GM18502 (cell line): ENCODE data around the gene ATP5F1E.
A peak's percentile ranks its signal among the peaks of the same experiment; 100 is the strongest.
"Not testable (repeated sequence)": the region's sequence is repeated elsewhere in the genome, so short reads cannot be mapped to it uniquely, and the experiment has no call there.

Source experiments
- ATAC-seq: cut with Tn5 transposase; IDR thresholded peaks from one replicate; pipeline ENCODE4 v1.9.1; 2021; ENCODE audit warnings: mild to moderate bottlenecking; ENCODE audit not compliant: unreplicated experiment, poor library complexity

The ATP5F1E gene

GRCh38 chr20:59044295-59044694 is 12.2 kb upstream of the ATP5F1E start:
- ATAC-seq, result no peak

DNA sequence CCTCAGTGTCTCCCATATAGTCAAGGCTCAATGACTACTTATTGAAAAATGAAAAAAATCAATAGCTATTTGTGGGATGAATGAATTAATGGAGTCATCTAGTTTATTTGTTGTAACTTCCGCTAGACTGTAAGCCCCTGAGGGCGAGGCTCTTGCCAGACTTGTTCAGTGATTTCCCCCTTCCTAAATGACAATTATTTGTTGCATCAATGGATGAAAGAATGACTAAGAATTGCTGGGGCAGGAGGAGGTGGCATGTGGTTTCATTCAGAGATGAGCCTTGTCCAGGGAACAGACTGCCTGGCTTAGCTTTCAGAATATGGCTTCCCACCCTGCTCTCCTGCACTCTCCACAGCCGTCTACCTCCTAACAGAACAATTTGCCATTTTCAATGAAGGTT is 11.6 kb upstream of the ATP5F1E start:
- ATAC-seq, result no peak

DNA sequence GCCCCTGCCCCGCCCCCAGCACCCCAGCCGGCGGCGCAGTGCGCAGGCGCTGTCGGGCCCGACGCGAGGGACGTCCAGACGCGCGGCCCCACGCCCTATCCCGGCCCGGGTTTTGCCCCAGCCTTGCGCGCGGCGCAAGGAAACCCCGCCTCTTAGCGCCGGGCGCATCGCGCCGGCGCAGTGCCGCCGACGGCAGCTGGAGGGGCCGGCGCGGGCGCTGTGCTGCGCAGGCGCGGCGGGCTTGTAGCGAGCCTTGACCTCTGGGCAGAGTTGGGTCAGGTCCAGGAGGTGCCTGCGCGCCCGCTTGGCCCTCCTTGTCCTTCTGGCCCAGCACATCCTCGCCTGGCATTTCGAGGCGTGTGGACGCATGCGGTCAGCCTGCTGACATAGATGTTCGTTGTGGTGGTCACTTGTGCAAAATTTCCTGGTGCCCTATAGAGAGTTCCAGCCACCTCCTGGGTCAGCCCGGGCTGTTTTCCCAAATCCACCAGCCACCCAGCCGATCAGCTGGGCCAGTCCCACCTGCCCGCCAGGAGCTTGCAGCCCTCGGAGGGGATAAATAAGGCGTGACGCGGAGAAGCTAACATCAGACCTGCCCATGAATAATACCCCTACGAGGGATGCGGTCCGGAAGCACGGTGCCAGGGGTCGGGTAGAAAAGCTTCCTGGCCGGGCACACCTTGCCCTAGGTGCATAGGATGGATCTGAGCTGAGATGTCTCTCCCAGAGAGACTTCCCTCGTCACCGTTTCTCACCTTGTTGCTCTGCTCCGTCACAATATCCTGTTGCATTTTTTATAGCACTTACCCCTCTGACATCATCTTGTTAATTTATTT is 10.9 kb upstream of the ATP5F1E start:
- peak; percentile 91 for ATAC-seq

DNA sequence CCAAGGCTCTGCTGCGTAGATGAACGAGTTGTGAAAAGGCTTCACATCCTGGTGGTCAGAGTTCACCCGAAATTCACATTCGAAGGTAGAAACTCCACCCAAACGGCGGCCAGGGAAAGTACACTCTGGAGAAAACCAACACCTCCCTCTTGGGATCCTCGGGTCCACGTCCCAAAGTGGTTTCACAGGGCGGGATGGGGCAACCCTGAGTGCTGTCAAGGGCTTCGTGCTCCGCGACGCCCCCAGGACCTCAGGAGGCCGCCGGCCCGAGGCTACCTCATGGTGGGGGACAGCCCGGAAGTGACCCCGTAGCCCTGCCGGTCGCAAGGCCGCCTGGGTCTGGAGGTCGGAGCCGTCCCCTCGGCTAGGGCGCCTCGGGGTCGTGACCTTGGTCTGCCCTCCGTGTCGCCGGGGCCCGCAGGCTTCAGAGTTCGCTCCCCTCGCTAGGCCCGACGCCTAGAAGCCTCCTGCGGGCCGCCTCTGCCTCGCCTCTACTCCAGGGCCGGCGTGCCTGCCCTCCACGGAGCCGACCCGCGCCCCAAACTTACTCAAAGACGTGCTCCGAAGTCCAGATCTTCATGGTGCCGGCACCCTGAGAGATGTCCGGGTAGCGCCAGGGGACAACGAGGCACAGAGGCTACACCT is 10.1 kb upstream of the ATP5F1E start, which contains the start of gene PRELID3B:
Gene PRELID3B, minus strand, starts transcription at position 636 of the 645 bp plus-strand sequence. Its CDS starts 56 bp downstream, at position 580.
- peak; percentile 32 for ATAC-seq

GRCh38 chr20:59041487-59041886 is 9.4 kb upstream of the ATP5F1E start:
- not testable (repeated sequence) for ATAC-seq

GRCh38 chr20:59040667-59041066 is 8.5 kb upstream of the ATP5F1E start:
- ATAC-seq, result no peak

GRCh38 chr20:59039233-59039632 is 7.1 kb upstream of the ATP5F1E start:
- no peak for ATAC-seq

DNA sequence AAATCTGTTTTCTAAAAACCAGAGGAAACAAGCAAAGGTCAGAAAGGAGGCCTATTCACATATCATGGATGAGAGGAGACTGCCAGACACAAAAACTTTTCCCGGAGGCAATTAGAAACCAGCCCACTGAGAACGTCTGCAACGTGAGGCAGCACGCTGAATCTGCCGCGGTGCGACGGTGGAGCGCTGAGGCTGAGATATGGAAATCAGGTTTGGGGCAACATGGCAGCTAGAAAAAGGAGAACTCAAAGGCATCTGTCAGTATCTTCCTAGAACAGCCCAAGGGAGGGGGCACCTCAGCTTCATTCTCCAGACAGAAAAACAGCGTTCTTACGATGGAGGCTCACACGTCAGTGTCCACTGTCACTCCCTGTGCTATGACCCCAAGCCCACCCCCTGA is 5.3 kb upstream of the ATP5F1E start:
- ATAC-seq, result no peak

DNA sequence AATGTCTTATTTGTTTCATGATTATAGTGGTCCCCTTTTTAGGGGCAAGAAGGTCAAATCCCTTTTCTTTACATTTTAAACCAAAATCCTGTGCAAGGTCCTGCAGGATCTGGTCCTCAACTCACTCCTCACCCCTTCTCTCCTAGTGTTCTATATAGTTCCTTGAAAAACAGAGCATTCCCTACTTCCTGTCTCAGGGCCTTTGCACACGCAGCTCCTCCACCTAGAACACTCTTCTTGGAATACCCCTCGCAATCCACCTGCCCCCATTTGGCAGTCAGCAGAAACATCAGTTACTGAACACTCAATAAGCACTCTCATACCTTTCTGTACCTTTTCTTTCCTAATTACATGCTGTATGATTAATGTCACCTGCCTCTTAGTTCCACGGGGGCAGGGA is 3.2 kb upstream of the ATP5F1E start:
- ATAC-seq, result no peak

- ATAC-seq, result no peak
Observed at GRCh38 chr20:59033616-59034165, 1.6 kb upstream of the ATP5F1E start.

DNA sequence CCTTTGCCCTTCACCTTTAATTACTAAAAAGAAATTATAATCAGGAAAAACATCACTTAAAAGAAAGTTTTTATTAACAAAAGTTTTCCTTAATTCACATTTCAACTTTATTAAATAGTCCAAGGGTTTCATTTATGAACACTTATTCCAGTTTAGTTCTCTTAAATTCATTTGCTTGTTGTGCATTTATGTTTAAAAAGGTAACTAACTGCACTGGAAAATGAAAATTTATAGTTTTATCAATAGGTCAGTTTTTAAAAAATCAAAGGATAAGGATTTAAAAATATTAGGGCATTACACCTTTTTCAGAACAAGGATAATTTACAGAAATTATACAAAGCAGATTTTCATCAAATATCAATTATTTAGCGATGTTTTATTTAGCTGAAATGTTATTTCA is 958 bp upstream of the ATP5F1E start:
- no peak for ATAC-seq

DNA sequence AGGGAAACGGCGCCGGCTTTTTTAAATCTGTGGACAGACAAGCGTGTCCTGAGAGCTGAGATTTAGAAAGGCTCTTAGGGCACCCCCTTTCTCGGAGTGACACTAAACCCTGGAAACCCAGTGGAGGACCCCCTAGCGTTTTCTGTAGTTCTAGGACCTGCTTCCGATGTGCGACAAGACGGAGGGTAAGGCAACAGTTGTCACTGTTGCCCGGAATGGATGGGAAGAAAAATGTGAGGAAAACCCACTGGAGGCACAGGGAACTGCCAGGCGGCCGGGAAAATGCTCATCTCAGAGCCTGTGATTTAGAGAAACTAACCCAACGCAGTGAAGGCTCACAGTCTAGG is 551 bp upstream of the ATP5F1E start:
- ATAC-seq, result no peak

GRCh38 chr20:59031564-59032022 is 542 bp downstream of the ATP5F1E start:
- no peak for ATAC-seq

DNA sequence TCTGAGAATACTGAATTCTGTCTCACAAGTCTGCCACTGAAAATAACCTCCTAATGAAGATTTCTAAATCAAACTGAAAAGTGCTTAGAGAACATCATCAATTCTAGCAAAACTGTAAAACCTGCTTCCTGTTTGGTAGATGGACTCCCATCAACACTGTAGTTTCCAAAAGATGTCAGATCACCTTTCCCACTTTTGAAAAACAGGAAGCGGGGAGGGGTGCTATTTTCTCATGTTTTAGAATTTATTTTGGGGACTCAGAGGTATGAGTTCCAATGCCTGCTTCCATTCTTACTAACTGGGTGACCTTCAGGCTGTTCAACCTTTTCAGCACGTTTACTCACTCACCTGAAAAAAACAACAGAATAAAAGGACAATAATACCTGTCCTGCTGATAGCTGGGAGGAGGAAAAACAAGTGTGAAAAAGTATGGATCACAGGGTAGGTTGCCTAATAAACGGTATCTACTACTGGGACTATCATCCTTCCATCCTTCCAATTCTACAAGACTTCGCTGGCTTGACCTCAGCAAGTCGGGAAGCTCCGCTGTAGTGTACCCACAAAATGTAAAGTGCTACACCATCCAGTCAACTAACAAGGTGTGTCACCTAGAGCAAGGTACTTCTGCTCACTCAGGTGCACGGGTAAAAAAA is 1.1 kb downstream of the ATP5F1E start:
- no peak for ATAC-seq

DNA sequence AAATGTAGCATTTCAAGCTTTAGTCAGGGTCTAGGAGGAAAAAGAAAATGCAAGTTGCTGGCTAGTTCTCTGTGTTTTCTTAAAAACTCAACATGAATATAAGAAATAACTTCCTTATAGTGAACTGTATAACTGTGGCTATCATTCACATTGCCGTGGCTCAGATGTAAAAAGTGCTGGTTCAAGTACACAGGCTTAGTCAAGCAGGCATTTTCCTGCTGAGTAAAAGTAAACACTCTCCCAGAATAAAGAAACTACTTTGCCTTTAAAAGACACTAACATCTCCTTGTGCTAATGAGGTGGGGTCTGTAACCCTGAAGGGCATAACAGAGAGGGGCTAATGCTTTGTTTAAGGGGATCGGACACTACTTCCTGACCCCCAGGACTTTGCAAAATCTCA is 3.3 kb downstream of the ATP5F1E start:
- no peak for ATAC-seq

DNA sequence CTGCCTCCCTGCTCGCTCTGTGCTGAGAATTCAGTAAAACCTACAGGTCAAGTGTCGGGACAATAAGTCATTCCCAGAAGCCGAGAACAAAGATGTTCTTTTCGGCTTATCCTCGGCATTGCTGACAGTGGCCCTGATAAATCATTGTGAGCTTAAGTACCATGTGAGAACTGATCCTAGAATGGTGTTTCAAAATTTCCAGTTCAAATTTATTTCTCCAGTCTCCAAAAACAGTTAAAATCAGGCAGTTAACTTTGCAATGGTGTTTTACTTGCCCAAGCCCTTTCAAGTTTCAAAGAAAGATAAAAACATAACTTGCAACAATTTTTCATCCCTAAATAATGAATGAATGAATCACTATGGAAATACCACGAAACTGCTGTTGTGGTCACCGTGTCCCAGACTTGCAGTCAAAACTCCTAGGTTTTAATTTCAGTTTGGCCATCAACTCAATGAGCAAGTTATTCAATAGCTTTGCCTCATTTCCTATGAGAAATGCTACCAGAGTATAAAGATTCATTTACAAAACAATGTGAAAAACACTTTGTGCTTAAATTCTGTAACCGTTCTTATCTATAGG is 4.3 kb downstream of the ATP5F1E start:
- no peak for ATAC-seq

DNA sequence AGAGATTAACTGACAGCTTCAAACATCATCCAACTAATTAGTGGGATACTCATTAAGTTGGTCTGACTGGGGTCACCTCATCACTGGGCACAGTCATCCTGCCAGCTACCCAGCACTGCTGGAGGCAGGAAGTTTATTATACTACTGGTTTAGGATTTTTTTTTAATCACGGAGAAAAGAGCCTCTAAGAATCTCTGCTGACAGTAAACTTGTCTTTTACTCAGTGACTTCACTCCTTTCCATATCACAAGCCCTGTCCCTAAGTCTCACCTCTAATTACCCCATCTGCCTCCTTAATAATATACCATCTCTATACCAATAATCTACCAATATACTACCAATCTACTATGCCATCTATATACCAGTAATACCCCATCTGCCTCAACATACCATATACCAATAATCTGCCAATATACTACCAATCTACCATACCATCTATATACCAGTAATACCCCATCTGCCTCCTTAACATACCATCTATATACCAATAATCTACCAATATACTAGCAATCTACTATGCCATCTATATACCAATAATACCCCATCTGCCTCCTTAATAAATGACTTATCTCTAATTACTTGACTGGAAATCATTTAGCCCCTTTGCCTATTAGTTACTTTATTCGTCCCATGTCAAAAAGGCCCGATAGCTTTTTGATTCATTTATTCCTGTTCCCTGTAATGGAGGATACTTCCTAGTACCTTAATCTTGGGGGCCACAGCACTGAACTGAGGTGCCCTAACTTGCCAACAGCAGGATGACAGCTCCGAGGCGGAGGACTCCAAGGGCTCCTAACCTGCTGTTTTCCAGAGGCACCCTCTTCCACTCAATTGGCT is 5.0 kb downstream of the ATP5F1E start:
- no peak for ATAC-seq

DNA sequence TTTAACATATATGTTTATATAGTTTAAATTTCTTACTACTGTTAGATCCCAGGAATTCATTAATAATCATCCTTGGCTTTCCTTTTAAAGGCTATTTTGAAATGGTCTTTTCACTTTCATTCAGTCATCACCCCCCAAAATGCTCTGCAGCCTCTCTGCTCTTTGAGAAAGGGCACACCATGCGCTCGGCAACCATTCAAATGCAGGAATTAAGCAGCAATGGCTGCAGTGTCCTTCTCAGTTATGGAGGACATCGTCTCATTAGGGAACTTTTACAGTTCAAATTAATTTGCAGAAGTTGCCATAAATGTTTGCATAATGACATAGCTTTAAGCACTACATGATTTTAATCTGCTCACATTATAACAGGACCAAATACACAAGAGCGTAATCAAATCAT is 6.6 kb downstream of the ATP5F1E start:
- no peak for ATAC-seq

DNA sequence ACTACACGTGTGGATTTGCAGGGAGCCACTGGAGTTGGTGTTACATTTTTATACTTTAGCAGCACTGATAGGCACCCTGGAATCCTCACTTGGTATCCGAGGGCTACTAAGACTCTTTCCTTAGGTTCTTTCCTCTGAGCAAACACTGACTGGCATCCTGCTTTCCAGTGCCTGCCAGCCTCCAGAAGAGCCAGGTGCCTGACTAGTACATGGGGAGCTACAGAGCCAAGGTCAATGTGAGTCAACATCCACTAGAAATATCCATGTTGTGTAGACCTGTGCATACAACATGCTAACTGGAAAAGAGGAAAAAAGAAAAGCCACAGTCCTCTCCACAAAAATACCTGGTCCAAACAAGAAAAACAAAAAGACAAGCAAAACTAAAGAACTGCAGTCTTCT is 7.0 kb downstream of the ATP5F1E start:
- ATAC-seq, result no peak

GRCh38 chr20:59024111-59024530 is 8.0 kb downstream of the ATP5F1E start:
- ATAC-seq, result no peak
